Thoracic aorta (tissue), 2 donors: Measurements from ENCODE around the gene BCL11B. TPM values are rescaled to one million over a fixed set of nuclear protein-coding genes. Genes with fewer than 3 reads are reported as not detected.

ENCODE experiments used
- ATAC-seq: fragments of 150-250 bp; one replicate; pipeline ENCODE4 v1.8.0; 2017; ENCODE audit warnings: low read depth; ENCODE audit not compliant: insufficient number of reproducible peaks, low FRiP score
- DNase-seq: peaks from one replicate; pipeline ENCODE4 v3.0.0-alpha.2; 2020; ENCODE audit warnings: low spot score
- H3K27ac ChIP-seq, 2 donors: fragments of 200-600 bp; sonication (generic); 1 replicate in 1 of 2; 2 replicates in 1 of 2; pipeline ENCODE4 v1.5.1; 2016; ENCODE audit warnings: mild to moderate bottlenecking in 2 of 2, moderate library complexity in 2 of 2
- H3K27me3 ChIP-seq: fragments of 200-600 bp; sonication (generic); replicated peaks from 2 replicates; pipeline ENCODE4 v1.6.0; 2016; ENCODE audit warnings: mild to moderate bottlenecking; ENCODE audit not compliant: insufficient read depth
- H3K36me3 ChIP-seq: fragments of 200-600 bp; sonication (generic); one replicate; pipeline ENCODE4 v1.5.1; 2016
- H3K4me1 ChIP-seq, 2 donors: fragments of 200-600 bp; sonication (generic); 1 replicate in 1 of 2; 2 replicates in 1 of 2; pipeline versions ENCODE4 v1.5.1 to v1.6.0; 2016; ENCODE audit warnings: low read depth in 2 of 2, mild to moderate bottlenecking in 1 of 2; ENCODE audit not compliant: control insufficient read depth in 1 of 2
- H3K4me3 ChIP-seq: fragments of 200-600 bp; sonication (generic); 2 replicates; pipeline ENCODE4 v1.5.1; 2016; ENCODE audit warnings: mild to moderate bottlenecking
- H3K9me3 ChIP-seq: fragments of 200-600 bp; sonication (generic); 2 replicates; pipeline ENCODE4 v1.5.1; 2016
- total RNA-seq, 2 donors: library from RNA; depleted of rRNA; stranded (reverse); fragments of >200 nt; gene quantifications; one replicate each; pipeline versions ENCODE4 v1.1.0 to v1.2.3, GENCODE V29; 2016
- TF ChIP-seq, protein P1 (sequence below): fragments of 200-600 bp; sonication (generic); IDR thresholded peaks from one replicate; pipeline ENCODE4 v1.5.1; 2019; ENCODE audit warnings: antibody characterized with exemption

The BCL11B gene
- total RNA-seq, 2 donors from 2014 or later, result 0.92 to 6.2 TPM

DNA sequence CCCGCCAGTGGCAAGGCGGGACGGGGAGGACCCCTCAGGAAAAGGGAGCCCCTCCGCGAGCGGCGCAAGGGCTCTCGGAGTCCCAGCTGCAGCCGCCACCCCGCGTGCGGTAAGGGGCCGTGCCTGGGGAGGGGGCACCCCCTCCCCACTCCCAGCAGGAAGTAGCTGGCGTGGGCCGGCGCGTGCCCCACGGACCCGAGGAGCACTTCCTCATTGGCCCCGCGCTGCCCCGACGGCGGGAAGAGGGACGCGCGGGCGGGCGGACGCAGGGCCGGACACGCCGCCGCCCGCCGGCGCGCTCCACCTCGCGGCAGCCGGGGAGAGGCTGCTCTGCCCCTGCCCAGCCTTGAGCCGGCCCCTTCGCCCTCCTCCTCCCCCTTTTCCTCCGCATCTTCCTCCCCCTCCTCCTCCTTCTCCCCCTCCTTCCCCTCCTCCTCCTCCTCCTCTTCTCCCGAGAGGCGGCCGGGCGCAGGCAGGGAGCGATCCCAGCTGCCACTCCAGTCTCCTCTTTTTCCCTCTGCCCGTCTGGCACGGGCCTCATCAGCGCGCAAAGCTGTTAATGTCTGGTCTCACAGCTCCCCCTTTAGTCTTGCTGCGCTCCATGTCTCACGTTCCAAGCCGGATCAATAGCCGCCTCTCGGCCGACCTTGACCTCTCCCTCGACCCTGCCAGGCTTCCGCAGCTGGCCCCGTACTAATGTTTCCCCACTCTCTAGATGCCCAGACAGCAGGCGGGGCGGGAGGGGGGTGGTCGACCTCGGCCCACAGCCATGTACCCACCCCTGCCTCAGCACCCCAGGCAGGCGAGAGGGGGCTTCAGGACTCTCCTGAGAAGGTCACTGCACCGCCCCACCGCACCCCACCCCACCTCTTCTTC lies 2.6 kb upstream of the BCL11B start:
- no peak for DNase-seq
- ATAC-seq, result peak; percentile 12
- H3K36me3 ChIP-seq, result no peaks in the 10 kb centered on the region
- H3K4me3 ChIP-seq, result peak overlapping the region; percentile 58
- H3K4me1 ChIP-seq, result peaks cover 17 to 41% of the 10 kb centered on the region in 2 donors
- H3K27me3 ChIP-seq, result peaks cover 5% of the 10 kb centered on the region
- TF ChIP-seq, protein P1, sequence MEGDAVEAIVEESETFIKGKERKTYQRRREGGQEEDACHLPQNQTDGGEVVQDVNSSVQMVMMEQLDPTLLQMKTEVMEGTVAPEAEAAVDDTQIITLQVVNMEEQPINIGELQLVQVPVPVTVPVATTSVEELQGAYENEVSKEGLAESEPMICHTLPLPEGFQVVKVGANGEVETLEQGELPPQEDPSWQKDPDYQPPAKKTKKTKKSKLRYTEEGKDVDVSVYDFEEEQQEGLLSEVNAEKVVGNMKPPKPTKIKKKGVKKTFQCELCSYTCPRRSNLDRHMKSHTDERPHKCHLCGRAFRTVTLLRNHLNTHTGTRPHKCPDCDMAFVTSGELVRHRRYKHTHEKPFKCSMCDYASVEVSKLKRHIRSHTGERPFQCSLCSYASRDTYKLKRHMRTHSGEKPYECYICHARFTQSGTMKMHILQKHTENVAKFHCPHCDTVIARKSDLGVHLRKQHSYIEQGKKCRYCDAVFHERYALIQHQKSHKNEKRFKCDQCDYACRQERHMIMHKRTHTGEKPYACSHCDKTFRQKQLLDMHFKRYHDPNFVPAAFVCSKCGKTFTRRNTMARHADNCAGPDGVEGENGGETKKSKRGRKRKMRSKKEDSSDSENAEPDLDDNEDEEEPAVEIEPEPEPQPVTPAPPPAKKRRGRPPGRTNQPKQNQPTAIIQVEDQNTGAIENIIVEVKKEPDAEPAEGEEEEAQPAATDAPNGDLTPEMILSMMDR, result no peak
- no peaks in the 10 kb centered on the region for H3K9me3 ChIP-seq
- no peak overlapping the region for H3K27ac ChIP-seq

DNA sequence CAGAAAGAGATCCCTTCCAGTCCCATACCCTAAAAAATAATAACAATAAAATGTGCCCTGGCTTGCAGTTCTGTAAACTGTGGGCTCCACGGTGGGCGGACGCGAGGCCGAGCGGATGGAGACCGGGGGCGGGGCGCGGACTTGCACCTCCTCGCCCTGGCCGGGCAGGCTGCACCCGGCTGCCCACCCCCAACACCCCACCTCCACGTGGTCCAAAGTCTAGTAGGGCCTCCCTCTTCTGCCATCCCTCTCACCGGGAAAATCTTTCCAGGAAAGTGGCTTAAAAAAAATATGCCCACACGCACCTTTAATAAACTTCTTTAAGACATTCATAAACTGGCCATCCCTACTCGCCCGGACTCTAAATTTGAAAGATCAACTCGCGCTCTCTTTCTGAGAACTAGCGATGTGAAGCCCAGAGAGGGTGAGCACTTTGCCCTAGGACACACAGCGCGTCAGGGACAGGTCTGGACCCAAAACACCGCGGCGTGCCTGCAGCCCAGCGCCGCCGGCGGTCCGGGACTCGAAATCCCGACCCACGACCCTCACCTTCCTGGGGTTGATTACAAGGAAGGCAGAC lies 1.9 kb upstream of the BCL11B start:
- no peak overlapping the region for H3K27ac ChIP-seq
- TF ChIP-seq, protein P1, result no peak
- H3K27me3 ChIP-seq, result peaks cover 5% of the 10 kb centered on the region
- ATAC-seq, result no peak
- H3K4me1 ChIP-seq, result peaks cover 17 to 41% of the 10 kb centered on the region in 2 donors
- no peaks in the 10 kb centered on the region for H3K36me3 ChIP-seq
- peak overlapping the region; percentile 58 for H3K4me3 ChIP-seq
- H3K9me3 ChIP-seq, result no peaks in the 10 kb centered on the region
- DNase-seq, result no peak

DNA sequence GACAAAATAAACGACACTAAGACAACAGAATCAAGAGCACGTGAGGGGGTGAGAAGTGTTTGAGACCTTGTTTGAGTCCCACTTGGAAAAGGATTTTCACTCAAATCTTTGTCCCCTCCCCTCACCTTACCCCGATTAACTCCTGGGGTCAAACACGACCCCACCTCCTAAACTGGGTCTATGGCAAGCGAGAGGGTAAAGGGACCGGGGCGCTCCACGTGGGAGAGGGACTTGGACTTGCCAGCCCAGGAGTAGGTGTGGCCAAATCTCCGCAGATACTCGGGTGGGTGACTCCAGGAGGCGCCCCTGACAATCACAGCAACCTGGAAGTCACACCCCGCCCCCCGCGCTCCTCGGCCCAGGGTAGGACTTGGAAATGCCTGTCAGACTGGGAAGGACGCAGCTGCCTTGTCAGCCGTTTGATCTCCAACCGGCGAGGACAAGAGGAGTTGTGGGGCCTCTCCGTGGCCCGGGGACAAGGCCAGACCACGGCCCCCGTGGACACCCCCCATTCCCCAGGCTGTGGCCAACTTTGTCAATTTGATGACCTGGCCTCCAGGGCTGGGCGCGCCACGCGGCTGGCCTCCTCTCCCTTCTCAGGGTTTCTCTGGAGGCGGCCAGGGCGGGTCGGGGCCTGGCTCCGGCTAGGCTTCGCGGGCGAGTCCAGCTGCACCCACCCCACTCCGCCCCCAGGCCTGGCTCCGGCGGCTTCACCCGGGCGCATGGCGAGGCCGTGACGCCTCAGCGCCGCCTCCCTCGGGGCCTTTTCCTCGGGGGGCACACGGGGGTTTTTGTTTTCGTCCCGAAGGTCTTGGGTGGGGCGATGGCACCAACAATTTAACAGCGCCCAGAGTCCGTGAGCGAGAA lies 1.1 kb upstream of the BCL11B start:
- DNase-seq, result no peak
- peak overlapping the region; percentile 58 for H3K4me3 ChIP-seq
- H3K9me3 ChIP-seq, result no peaks in the 10 kb centered on the region
- H3K27me3 ChIP-seq, result peaks cover 5% of the 10 kb centered on the region
- TF ChIP-seq, protein P1, result no peak
- H3K27ac ChIP-seq, result no peak overlapping the region
- H3K36me3 ChIP-seq, result no peaks in the 10 kb centered on the region
- peaks cover 17 to 41% of the 10 kb centered on the region in 2 donors for H3K4me1 ChIP-seq
- ATAC-seq, result no peak

DNA sequence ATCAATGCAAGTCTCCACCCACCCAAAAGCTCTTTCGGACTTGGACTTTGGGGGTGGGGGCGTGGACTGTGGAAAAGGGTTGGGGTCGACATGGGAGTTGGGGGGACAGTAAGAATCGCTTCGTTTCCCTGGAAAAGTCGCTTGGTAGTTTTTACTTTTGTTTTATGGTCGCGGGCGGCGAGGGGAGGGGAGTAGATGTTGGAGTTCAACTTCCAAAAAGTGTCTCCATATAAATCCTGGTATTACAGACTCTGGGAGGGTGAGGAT lies 568 bp upstream of the BCL11B start:
- no peaks in the 10 kb centered on the region for H3K9me3 ChIP-seq
- peaks cover 17 to 41% of the 10 kb centered on the region in 2 donors for H3K4me1 ChIP-seq
- TF ChIP-seq, protein P1, result no peak
- H3K27ac ChIP-seq, result no peak overlapping the region
- ATAC-seq, result no peak
- H3K36me3 ChIP-seq, result no peaks in the 10 kb centered on the region
- H3K27me3 ChIP-seq, result peaks cover 5% of the 10 kb centered on the region
- H3K4me3 ChIP-seq, result peak overlapping the region; percentile 63
- no peak for DNase-seq
